Fibroblast of upper back skin (primary cell): ENCODE measurements around the gene MLPH.

ENCODE experiments used
- DNase-seq: peaks from one replicate; pipeline ENCODE4 v3.0.0-alpha.2; 2013

Gene MLPH

DNA sequence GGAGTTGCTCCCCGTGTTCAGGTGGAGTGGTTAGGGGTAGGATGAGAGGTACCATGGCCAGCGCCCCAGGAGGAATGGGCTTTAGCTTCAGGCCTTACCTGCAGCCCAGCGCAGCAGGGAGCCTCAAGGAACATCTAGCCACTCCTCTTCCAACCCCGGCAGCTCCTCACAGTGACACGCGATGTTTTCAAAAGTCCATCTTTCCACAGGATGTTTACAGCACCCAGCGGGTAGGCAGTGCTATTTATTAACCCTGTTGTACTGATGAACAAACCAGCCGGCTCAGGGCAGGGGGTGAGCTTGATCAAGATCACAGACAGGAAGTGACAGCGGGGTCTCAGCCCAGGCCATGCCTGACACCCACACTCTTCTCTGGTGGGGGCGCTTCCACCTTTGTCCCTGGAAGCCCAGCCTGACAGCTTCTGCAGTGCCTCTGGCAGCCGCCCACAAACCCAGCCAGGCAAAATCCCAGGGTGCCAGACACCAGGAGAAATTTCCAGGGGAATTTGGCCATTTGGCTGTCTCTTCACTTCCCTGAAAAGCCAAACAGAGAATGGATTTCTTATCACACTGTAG, 60.9 kb downstream of the MLPH start:
- no peak for DNase-seq

DNA sequence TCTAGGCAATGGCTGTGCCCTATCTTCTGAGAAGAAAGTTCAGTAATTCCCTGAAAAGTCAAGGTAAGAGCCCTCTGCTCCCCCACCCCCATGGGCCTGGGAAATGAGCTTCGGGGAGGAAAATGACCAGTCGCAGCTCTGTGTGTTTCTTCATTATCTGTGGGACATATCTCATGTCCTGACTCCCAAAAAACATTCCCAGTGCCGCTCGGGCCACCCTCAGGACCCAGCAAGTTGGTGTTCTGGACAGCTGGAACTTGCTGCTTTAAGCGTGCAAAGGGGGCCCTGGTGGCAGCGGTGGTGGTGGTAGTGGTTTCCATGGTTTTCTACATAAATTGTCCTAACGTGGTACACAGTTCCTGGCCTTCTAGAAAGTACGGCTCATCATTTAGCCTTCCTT, 62.2 kb downstream of the MLPH start:
- no peak for DNase-seq

DNA sequence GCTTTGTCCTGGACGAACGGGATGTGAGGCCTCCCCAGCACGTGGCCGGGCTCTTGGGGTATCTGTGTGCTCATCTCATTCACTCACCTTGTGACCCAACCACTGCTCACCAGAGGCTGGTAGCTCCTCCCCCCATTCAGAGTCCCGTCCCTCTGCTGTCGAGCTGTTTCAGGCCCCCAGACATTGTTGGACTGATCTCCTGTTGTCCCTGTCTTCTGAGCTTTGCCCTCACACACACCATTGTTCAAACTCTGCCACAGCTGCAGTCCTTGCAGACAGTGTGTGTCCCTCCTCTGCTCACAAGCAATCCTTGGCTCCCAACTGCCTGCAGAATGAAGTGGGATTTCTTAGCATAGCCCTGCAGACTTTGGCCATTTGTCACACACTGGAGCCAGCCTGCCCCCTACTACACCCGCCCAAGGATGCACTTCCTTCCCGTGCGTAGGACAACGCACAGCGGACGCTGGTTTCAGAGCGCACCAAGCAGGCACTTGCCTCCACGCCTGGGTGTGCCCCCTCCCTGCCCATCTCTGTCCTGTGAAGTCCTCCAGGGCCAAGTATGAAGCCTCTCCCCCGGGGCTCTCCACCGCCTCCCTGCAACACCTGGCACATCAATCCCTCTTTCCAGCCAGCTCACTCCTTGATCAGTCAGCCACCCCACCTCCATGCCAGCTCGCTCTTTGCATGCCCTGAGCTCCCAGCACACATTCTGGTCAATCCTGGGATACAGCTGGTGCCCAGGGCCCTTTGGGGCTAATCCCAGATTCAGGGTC, 62.8 kb downstream of the MLPH start:
- DNase-seq: no peak

DNA sequence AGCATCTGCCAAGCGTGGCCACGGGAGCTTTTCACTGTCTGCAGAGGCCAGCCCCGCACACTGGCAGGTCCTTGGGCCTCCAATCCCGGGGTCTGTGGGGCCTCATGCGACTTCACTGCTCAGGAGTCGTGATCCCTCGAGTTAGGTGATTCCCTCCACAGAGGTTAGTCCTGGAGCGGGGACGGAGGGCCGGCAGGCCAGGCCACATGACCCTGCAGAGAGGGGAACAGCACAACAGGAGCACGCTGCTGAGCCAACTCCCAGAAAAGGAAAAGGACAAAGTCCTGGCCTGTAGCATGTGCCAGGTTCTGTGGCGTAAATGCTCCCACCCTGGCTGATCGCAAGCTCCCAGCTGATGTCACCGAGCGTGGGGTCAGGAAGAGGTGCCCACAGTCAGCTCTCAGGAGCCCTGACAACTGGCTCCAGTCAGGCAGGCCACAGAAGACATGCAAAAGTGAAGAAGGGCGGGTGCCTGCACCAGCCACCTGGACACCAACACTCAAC, 64.1 kb downstream of the MLPH start:
- DNase-seq: no peak

DNA sequence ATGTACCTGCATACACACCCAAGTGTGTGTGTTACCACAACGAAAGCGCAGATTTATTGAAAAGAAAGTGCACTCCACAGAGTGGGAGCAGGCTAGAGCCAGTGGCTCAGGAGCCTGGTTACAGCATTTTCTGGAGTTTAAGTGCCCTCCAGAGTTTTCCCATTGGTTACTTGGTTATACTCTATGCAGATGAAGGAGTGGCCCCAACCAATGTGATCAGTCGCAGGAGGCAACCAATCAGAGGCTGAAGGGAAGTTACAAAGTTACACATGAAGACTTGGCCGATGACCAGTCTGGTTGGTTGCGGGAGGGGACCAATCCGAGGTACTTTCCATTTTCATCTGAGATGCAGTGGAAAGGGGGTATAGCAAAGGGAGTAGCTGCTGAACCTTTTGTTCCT, 65.9 kb downstream of the MLPH start:
- DNase-seq: no peak

DNA sequence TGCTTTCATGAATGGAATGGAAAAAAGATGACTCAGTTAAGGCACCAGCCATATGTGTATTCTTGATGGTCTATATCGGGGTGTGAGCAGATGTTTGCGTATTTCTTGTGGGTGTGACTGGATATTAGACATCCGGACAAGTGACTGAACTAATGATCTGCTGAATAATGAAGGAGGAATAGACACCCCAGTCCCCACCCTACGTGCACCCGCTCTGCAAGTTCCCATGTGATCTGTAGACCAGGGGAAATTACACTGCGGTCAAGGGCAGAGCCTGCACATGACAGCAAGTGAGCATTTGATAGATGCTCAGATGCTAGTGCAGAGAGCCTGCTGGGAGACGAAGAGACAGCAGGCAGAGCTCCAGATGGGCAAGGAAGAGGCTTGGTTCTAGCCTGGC, 66.9 kb downstream of the MLPH start:
- DNase-seq: no peak

DNA sequence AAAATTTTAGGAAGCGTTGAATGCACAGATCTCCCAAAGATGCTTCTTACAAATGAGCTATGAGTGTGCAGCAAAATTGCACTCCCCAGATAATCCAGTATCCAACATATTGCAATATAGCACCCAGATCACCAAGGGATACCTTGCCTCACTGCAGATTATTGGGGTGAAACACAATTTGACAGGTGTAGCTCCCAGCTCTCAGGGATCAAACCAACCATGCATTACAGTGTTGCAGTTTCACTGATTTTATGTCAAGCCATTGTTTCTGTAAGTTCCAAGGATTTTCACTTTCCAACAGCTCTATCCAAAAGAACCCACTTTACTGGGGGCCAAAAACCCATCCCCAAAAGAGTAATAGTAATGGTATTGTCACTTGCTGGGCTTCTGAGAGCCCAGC, 68.5 kb downstream of the MLPH start:
- DNase-seq: no peak

DNA sequence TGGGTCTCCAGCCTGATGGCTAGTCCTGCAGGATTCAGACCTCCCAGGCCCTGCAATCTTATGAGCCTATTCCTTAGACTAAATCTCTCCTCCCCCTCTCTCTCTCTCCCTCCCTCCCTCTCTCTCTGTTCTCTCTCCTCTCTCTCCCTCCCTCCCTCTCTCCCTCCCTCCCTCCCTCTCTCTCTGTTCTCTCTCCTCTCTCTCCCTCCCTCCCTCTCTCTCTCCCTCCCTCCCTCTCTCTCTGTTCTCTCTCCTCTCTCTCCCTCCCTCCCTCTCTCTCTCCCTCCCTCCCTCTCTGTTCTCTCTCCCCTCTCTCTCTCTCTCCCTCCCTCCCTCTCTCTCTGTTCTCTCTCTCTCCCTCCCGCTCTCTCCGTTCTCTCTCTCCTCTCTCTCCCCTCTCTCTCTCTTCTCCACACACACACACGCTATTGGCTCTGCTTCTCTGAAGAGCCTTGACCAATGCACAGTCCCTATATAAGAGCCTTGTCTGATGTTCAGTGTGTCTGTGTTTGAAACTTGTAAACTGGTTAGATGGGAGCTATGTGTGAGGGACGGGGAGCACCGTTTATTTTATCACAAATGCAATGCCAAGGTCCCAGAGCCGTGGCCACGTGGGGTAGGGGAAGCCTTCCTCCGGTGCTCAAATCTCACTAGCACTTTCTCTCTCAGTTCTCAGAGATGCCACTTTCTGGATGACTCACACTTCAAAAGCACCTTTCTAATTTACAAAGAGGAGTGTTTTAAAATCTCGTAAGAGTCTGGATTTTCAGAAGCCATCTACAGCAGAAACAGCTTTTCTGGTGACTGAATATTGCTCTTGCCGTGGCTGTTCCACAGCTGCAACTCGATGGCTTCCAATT, 70.0 kb downstream of the MLPH start:
- no peak for DNase-seq

DNA sequence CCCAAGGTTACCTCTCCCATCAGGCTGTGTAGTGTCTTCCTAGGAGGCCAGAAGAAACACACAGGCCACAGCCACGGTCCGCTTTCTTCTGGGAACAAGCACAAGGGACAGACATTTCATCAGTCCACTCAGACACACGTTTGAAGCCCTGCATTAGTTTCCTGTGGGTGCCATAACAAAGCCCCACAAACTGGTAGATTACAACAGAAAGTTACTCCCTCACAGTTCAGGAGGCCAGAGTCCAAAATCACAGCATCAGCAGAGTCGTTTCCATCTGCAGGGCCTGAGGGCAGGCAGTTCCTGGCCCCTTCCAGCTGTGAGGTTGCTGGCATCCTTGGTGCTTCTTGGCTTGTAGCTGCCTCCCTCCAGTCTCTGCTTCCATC, 70.6 kb downstream of the MLPH start:
- no peak for DNase-seq

DNA sequence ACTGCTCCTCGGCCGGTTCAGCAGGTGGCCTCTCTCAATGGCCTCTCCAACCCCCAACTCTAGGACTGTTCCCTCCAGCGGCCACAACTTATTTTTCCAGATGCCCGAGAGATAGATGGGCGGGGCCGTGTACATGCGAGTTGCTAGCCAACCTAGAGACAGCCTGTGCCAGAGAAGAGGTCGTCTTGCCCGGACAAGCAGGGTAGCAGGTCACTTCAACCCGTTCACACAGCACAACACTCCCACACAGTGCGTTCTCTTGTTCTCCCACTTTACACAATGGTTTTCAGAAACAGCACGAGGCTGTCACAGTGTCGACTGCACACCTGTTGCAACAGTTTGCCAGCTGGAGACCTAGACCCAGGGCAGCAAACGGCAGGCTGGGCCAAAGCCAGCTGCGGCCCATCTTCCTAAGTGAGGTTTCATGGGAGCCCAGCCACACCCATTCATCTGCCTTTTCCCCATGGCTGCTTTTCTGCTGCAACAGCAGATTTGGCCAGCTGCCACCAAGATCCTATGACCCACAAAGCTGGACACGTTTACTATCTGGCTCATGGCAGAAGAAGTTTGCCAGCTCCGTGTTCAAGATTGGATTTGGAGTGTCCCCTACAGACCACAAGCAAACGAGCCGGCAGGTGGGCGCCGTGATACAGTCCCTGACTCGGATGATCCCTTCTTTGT, 72.0 kb downstream of the MLPH start:
- peak; percentile 39 for DNase-seq

DNA sequence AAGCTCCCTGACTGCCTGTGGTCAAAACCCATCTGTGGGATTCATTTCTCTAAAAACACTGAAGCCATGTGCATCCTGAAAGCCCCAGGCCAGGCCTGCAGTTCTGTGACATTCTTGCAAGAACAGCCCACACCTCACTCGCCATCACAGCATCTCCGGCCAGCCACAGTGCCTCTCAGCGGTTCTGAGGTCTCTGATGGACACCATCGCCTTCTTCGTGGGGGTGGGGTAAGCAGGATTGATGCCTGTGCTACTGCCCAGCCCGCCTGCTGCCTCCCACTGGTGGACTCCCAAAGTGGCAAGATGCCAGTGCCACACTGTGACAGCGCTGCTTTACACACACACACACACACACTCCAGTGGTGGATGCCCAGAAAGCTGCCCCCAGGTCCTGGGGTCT, 74.2 kb downstream of the MLPH start:
- DNase-seq: no peak

DNA sequence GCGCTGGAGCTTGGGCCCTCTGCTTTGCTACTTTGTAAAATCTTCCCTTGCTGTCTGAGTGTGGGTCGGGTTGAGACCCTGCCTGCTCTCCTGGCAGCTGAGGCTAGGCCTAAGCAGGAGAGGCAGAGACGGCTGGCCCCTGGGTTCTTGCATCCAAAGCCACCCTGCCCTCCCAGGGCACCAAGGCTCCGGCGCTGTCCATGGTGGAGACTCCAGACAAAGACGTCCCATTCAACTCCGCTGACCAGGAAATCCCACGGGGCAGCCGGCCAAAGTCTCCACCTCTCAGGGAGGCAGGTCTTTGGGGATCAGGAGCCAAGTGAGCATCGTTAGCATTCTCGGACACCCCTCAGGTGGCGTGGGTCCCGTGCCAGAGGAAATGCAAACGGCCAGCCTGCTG, 76.8 kb downstream of the MLPH start:
- peak; percentile 29 for DNase-seq

DNA sequence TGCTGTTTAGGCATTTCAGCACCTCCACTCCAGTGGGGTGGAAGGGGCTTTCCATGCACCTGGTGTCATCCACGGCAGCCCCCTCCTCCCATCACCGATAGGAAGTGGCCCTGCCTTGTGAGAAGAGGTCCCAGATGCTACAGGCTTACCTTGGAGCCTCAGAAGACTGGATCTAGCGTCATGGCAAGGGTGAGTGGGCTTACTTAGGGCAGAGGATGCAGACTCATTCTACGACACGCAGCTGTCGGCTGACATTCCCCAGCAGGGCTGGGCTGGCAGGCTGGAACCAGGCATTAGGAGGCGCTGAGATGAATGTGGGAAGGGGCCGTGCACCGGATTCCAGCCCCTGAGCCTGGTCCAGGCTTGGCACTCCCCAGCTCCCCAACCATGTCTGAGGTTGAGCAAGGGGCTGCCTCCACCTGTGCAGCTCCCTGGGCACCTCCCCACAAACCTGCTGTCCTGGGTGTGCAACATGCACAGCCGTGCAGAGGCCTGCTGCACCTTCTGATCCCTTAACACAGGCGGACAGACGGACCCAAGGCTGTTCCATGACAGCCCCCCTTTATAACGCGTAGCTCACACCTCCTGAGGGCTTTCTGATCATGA, 77.6 kb downstream of the MLPH start:
- no peak for DNase-seq

DNA sequence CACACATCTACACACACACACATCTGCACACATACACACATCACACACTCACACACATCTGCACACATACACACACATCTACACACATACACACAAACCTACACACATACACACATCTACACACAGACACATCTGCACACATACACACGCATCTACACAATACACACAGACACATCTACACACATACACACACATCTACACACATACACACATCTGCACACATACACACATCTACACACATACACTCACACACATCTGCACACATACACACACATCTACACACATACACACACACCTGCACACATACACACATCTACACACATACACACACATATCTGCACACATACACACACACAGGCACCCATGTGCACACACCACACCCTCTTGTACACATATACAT, 78.9 kb downstream of the MLPH start:
- no peak for DNase-seq

DNA sequence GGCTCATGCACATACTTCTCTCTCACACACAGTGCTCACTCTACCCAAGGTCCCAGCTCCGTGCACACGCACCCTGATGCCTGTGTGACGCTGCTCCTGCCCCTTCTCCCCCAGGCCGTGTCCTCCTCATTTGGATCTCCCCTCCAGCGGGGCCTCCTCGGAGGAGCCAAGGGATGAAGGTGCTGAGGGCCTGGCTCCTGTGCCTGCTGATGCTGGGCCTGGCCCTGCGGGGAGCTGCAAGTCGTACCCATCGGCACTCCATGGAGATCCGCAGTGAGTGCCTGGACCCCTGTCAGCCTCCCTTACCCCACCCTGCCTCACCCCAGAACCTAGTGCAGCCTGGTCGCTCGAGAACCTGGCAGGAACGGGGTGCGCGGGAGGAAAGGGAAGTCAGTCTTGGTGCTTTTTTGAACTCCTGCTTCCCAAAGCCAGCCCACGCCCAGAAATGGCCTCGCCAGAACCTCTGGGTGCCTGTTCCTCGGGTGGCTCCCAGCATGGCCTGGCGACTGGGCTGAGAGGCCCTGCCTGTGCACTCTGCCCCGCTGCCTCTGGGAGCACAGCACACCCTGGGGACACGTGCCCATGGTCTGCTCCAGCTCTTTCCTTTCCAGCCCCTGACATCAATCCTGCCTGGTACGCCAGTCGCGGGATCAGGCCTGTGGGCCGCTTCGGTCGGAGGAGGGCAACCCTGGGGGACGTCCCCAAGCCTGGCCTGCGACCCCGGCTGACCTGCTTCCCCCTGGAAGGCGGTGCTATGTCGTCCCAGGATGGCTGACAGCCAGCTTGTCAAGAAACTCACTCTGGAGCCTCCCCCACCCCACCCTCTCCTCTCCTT, 79.6 kb downstream of the MLPH start, which contains the start of gene PRLH:
TSS of gene PRLH (plus strand) at position 174 of the 835 bp plus-strand sequence. CDS start at position 174, 0 bp downstream.
- no peak for DNase-seq

DNA sequence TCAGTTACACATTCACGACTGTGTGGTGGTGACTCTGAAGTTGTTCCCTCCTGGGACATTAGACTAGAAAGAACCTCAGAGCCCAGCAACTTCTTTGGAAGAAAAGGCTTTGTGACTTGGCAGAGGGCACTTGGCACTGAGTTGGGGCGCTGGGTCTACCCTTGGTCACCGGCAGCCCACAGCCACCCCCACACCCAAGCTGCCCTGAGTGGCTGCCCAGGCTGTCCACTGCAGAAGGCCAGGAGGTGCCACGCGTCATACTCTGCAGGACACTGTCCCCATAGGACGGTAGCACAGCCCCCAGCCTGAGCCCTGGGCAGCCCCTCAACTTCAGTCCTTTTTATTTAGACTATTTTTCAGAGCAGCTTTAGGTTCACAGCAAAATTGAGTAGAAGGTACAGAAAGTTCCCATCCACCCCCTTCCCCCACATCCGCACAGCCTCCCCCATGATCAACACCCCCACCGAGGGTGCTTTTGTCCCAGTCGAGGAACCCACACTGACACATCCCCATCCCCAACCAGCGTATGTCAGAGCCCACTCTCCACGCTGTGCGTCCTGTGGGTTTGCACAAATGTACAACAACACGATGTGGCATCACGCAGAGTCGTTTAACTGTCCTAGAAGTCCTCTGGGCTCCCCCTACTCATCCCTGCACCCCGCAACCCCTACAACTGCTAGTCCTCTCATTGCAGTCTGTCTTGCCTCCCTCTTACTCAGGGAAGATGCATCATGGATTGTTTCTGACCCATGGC, 80.4 kb downstream of the MLPH start:
- DNase-seq: no peak

DNA sequence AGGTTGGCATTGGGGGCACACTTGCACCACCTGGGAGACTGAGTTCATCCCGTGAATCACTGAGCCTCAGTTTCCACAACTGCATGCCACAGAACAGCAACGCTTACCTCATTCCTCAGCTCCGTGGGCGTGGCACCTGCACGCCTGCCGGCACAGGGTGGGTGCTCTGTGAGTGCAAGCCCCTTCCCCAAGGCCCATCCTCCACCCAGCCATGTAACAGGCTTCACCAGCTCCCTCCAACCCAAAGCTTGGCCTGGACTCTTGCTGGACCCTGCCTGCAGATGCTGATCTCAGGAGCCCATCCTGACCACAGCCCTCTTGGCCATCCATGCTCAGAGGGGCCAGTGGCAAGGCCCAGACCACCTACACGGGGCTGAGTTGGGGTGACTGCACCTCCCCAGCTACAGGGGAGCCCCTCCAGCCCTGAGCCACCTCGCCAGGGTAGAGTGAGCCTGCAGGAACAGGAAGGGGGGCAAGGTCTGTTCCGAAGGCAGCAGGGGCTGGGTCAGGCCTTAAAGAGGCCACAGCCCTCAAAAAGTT, 81.1 kb downstream of the MLPH start:
- no peak for DNase-seq

DNA sequence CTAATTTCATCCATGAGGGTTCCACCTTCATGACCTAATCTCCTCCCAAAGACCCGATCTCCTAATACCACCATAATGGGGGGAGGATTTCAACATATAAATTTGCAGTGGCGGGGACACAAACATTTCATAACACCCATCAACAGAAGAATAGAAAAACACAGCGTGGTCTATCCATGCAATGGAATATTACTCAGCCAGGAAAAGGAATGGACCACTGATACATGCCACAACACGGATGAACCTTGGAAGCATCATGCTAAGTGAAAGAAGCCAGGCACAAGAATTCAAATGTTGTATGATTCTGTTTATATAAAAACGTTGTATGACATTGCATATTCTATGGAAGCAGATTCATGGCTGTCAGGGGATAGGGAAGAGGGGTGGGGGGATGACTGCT, 82.0 kb downstream of the MLPH start:
- no peak for DNase-seq

DNA sequence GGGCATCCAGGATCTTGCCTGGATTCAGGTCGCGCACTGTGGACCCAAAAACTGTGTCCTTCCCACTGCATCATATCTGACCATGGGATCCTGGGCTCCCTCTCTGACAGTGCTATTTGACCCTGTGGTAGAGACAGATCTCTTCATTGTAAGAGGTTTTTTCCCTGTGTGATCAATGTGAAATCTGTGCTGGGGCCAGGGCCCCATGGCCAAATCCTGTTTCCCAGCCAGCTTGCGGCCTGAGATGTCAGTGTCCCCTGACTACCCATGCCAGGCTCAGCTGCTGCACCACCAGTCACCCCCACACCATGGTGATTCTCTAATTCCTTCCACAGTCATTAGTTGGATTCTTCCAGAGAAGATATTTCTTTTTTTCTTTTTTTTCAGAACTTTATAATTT, 82.8 kb downstream of the MLPH start:
- DNase-seq: no peak

DNA sequence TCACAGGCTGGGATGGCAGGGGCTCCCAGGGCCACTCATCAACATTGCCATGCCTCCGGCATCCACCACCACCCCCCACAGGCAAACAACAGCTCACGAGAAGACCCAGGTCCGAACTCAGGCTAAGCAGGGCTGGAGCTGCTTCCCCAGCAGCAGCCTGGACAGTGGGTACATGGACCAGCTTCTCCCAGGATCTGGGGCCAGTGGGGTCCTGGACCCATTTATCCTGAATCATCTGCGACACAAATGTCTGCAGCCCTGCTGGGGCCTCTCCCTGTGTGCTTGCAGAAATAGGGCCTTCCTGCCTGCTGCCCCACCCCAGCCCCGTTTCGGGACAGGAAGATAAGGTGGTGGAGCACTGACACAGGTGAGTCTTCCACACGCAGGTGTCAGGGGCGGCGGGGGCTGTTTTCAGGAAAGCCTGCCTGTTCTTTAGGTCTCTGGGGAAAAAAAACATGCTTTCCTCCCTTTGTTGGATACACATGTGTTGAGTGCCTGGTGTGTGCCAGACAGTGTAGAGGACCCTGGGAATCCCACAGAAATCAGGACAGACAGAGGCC, 83.8 kb downstream of the MLPH start:
- DNase-seq: no peak
